Measurements from ENCODE around the gene ALKBH6. TPM values are rescaled to one million over a fixed set of nuclear protein-coding genes. Genes with fewer than 3 reads are reported as not detected.

ALKBH6 gene
- total and polyA plus RNA-seq, 2 experiments from 2014 or later: 24.1 to 31.1 TPM

DNA sequence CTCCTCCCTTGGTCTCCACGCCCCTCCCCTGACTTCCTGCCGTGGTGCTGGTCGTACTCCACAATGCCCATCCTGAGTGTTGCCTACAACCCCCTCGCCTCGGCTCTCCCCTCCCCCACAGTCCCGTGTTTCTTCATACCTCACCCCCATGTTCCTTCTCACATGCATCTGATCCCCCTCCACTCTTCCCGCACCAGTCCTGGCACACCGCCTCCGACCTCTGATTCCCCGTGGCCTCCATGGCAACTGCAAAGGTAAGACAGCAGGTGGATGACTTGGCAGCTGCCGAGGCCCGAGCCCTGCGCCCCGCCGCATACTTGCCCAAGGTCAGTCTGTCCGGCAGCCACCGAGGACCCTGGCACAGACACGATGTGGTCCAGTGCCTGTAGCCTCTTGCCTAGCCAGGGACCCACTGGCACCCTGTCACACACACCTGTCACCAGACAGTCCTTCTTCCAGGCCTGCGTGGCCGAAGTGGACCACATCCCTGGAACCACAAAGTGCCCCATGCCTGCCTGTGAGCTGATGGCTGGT is 35.1 kb downstream of the ALKBH6 start:
- Histone ChIP-seq H3K27me3 (peaks cover 8% of the 10 kb centered on the region), H2AFZ (no peak overlapping the region), H3K36me3 (replicated peaks; ENCODE audit: insufficient read depth, low read depth) (no peaks in the 10 kb centered on the region), H3K9me3 (ENCODE audit: low read depth) (no peaks in the 10 kb centered on the region), H3K79me2 (no peaks in the 10 kb centered on the region), H3K4me3 (no peak overlapping the region), H3K4me1 (ENCODE audit: insufficient read depth) (no peaks in the 10 kb centered on the region), H3K27ac (no peak overlapping the region), H3K9me2 (replicated peaks; ENCODE audit: insufficient read depth) (no peaks in the 10 kb centered on the region), H3K4me2 (no peak overlapping the region), H4K20me1 (ENCODE audit: insufficient read depth, poor library complexity, severe bottlenecking) (no peaks in the 10 kb centered on the region)
- DNase-seq (ENCODE audit: low spot score): no peak
- no peak for TF ChIP-seq EZH2phosphoT487 (IDR thresholded peaks at IDR 0.05; ENCODE audit: low read depth, severe bottlenecking, unreplicated experiment)
- TF ChIP-seq EZH2 (IDR thresholded peaks at IDR 0.05; ENCODE audit: borderline replicate concordance): no peak
- TF ChIP-seq, protein P1, sequence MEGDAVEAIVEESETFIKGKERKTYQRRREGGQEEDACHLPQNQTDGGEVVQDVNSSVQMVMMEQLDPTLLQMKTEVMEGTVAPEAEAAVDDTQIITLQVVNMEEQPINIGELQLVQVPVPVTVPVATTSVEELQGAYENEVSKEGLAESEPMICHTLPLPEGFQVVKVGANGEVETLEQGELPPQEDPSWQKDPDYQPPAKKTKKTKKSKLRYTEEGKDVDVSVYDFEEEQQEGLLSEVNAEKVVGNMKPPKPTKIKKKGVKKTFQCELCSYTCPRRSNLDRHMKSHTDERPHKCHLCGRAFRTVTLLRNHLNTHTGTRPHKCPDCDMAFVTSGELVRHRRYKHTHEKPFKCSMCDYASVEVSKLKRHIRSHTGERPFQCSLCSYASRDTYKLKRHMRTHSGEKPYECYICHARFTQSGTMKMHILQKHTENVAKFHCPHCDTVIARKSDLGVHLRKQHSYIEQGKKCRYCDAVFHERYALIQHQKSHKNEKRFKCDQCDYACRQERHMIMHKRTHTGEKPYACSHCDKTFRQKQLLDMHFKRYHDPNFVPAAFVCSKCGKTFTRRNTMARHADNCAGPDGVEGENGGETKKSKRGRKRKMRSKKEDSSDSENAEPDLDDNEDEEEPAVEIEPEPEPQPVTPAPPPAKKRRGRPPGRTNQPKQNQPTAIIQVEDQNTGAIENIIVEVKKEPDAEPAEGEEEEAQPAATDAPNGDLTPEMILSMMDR (IDR thresholded peaks at IDR 0.05; ENCODE audit: poor library complexity): no peak
- WGBS (ENCODE audit: low lambda C conversion rate, missing lambda C conversion rate): 82% methylated on average over 17 of the region's 20 CpGs

DNA sequence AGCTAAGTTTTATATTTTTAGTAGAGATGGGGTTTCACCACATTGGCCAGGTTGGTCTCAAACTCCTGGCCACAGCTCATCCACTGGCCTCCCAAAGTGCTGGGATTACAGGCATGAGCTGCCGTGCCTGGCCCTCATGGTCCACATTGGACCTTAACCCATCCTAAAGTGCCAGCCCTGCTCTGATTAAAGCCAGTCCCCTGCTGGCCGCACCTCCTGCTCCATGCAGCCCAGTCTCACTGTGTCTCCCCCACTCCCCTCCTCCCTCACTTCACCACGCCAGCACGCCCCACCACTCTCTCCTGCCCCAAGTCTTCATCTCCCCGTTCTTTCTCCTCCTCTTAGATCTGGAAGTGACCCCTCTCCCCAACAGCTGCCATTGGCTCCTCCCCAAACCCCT is 35.7 kb downstream of the ALKBH6 start:
- no peaks in the 10 kb centered on the region for H4K20me1 ChIP-seq (ENCODE audit: insufficient read depth, poor library complexity, severe bottlenecking)
- H3K4me3 ChIP-seq: no peak overlapping the region
- H3K27me3 ChIP-seq: peaks cover 8% of the 10 kb centered on the region
- no peaks in the 10 kb centered on the region for H3K79me2 ChIP-seq
- H3K27ac ChIP-seq: no peak overlapping the region
- H3K4me1 ChIP-seq (ENCODE audit: insufficient read depth): no peaks in the 10 kb centered on the region
- WGBS (ENCODE audit: low lambda C conversion rate, missing lambda C conversion rate): 77% methylated on average over 2 of the region's 5 CpGs
- no peaks in the 10 kb centered on the region for H3K9me3 ChIP-seq (ENCODE audit: low read depth)
- TF ChIP-seq, protein P1 (IDR thresholded peaks at IDR 0.05; ENCODE audit: poor library complexity): no peak
- no peak for TF ChIP-seq EZH2 (IDR thresholded peaks at IDR 0.05; ENCODE audit: borderline replicate concordance)
- TF ChIP-seq EZH2phosphoT487 (IDR thresholded peaks at IDR 0.05; ENCODE audit: low read depth, severe bottlenecking, unreplicated experiment): no peak
- H3K4me2 ChIP-seq: no peak overlapping the region
- H2AFZ ChIP-seq: no peak overlapping the region
- DNase-seq (ENCODE audit: low spot score): no peak
- no peaks in the 10 kb centered on the region for H3K36me3 ChIP-seq (replicated peaks; ENCODE audit: insufficient read depth, low read depth)
- no peaks in the 10 kb centered on the region for H3K9me2 ChIP-seq (replicated peaks; ENCODE audit: insufficient read depth)

DNA sequence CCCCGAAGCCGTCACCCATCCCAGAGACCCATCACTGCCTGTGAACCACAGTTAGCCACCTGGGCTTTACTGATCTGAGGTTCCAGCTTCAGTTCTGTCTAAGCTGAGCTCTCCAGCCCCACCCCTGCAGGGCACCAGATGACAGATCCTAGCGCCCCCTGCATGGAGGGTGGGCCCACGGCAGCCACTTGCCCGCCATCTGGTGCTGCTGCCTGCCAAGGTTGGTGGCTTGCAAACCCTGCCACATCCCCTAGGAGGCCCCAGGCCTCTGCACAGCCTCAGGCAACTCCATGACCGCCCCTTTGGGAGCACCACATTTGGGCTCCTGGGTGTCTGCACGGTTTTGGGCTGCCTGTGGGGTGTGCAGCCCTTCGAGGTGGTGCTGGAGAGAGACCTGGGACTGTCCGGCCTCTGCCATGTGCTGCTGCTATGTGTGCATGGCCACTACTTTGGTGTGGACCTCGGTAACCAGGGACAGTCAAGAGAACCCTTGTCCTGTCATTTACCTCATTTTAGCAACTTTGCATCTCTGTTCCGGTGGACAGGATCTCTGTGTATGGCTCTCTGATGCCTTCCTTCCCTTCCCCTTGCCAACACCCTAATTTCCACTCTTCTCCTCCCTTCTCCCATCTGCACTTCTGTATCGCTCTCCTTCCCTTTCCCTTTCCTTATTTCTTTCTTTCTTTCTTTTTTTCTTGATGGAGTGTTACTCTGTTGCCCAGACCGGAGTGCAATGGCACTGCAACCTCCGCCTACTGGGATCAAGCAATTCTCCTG is 36.4 kb downstream of the ALKBH6 start:
- H3K4me3 ChIP-seq: no peak overlapping the region
- H3K27me3 ChIP-seq: peaks cover 8% of the 10 kb centered on the region
- no peak for TF ChIP-seq EZH2phosphoT487 (IDR thresholded peaks at IDR 0.05; ENCODE audit: low read depth, severe bottlenecking, unreplicated experiment)
- TF ChIP-seq EZH2 (IDR thresholded peaks at IDR 0.05; ENCODE audit: borderline replicate concordance): no peak
- TF ChIP-seq, protein P1 (IDR thresholded peaks at IDR 0.05; ENCODE audit: poor library complexity): no peak
- H2AFZ ChIP-seq: no peak overlapping the region
- H4K20me1 ChIP-seq (ENCODE audit: insufficient read depth, poor library complexity, severe bottlenecking): no peaks in the 10 kb centered on the region
- H3K36me3 ChIP-seq (replicated peaks; ENCODE audit: insufficient read depth, low read depth): no peaks in the 10 kb centered on the region
- H3K27ac ChIP-seq: no peak overlapping the region
- no peaks in the 10 kb centered on the region for H3K9me2 ChIP-seq (replicated peaks; ENCODE audit: insufficient read depth)
- H3K9me3 ChIP-seq (ENCODE audit: low read depth): no peaks in the 10 kb centered on the region
- H3K4me2 ChIP-seq: no peak overlapping the region
- WGBS (ENCODE audit: low lambda C conversion rate, missing lambda C conversion rate): 60% methylated on average over 14 of the region's 14 CpGs
- H3K4me1 ChIP-seq (ENCODE audit: insufficient read depth): no peaks in the 10 kb centered on the region
- no peaks in the 10 kb centered on the region for H3K79me2 ChIP-seq
- DNase-seq (ENCODE audit: low spot score): no peak
